HuH-7.5 (cell line): ENCODE measurements around the gene TCF7L2.

ENCODE experiments used
- DNase-seq: peaks from one replicate; pipeline ENCODE4 v3.0.0; 2011; ENCODE audit warnings: low spot score

Gene TCF7L2

DNA sequence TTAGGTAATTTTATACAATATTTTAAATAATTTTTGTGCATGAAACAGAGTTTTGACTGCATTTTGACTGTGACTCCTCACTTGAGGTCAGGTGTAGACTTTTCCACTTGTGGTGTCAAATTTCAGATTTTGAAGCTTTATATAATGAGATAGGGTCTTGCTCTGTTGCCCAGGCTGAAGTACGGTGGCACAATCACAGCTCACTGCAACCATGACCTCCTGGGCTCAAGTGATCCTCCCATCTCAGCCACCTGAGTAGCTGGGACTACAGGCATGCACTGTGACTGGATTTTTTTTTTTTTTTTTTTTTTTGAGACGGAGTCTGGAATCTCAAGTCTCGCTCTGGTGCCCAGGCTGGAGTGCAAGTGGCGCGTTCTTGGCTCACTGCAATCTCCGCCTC is 74.9 kb downstream of the TCF7L2 start:
- DNase-seq = no peak

DNA sequence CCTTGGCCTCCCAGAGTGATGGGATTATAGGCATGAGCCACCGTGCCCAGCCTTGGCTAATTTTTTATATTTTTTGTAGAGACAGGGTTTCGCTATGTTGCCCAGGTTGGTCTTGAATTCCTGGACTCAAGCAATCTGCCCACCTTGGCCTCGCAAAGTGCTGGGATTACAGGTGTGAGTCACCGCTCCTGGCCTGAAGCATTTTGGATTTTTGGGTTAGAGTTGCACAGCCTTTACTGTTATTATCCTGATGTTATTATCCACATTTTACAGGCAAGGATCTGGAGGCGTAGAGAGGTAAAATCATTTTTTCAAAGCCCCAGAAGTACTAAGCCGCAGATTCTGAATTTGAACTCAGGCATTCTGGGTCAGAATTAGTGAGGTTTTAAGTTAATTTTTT is 75.4 kb downstream of the TCF7L2 start:
- DNase-seq = no peak

DNA sequence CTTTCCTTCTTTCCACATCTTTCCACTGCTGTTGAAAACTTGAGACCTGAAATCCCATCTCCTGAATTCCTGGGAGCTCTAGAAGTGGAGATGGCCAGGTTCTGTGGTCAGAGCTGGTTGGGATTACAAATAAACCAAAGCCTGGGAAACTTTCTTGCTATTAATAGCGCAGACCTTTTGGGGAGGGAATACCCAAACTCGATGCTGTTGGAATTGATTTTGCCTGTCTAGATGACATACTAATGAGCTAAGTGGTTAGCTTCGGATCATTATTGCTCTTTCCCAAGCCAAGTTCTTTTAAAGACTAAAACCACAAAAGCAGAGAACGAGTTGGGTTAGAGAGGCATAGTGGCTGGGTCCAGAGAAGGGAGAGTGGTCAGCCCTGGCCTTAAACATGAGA is 76.6 kb downstream of the TCF7L2 start:
- no peak for DNase-seq

DNA sequence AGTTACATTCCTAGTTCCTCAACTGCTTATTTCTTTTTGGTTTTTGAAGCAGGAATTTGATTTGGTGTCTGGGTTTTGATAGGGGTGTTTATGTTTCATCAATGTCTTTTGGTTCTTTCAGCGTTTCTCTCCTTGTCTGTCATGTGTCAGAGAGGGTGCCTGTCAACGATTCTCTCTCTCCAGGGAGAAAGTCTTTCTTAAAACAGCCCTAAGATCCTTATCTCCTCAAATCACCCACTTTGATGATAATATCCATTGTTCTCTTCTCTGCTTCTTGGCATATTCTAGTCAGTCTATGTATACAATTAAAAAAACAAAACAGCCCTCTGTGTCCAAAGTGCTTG is 77.2 kb downstream of the TCF7L2 start:
- no peak for DNase-seq

DNA sequence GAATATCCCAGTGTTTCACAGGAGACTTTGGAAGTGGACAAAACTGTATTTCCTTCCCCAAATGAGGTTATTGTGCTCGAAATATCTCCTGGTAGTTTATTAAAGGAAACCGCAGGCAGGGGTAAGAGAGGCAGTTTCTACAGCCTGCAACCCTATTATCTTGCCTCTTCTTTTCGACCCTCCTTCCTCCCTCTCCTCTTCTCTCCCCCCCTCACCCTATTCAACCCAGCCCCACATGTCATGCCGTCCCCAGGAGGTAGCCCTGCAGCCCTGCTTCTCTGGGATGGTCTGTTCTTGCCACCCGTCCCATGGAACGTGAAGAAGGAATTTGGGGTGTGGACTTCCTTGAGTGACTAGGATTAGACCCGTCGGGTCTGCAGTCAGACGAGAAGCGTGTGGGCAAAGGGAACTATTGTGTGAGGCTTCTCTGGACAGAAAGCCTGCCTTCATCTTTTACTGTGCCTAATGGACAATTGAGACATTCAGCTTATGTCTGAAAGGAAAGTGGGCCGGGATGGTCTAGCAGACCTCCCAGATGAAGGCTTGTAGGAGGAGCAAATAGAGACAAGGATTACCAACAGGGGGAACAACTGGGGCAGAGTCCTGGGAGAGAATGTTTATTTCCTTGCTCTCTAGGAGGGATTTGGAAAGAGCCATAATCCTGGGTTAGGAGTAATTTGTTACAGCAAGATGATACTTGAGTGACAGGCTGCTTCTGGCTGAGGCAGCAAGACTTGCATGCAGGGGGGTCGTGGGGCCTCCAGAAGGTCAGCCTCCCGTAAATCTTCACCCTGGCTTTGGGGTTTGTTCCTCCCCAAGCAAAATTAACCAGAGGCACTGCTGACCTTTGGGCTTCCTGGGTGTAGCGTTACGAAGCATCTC is 77.8 kb downstream of the TCF7L2 start:
- no peak for DNase-seq

DNA sequence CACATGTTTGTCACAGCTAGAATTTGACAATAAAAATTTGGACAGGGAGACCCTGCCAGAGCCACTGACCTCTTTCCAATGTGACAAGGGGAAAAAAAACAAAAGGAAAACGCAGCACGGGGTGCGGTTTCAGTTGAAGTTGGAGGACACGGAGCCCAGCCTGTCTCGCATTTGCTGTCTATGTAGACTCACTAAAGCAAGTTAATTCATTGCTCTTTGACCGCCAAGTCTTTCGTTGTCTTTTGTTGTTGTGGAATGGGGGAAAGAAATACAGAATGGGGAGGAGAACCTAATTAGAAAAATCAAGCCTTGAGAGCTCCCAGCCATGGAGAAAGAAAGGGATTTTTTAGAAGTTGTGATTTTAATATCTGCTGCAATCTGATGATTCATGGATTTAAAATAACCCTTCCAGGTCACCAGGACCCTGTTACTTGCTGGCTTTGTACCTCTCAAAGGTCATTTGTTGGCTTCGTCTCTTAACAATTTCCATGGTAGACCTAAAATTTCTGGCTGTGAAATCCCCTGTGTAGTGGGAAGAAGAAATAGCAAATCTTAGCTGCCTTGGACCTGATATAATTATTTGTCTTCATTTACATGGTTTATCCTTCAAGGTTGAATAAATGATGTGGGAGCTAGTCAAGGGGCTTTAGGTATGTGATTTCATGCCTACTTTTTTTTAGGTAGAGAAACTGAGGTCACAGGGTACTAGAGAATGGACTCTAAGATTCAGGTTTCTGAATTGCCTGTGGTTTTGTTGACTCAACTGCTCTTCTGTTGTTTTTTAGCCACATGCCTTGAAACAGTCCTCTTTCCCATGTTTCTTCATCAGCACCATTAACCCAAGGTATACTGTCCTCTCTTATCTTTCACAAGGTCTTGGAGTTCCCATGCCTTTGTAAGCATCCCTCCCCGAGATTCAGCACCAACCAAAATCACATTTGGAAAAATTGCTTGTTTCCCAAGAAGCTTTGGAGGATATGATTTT is 78.7 kb downstream of the TCF7L2 start:
- no peak for DNase-seq

DNA sequence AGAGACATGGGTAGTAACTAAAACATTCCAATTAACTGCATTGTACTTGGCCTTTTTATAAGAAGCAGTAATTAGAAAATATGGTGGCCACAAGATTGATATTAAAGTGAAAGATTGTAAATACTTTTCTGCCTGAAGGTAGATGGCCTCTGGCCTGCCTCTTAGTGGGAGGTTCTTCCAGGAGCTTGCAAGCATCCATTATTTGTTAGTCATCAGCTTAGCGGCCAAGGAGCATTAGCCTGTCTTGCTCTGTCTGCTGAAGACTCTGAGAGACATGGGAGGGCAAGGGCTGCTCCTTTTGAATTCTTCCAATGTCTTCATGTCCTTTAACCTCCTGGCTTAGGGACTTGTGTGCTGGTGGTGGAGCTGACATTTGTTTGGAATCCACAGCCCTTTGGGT is 80.4 kb downstream of the TCF7L2 start:
- DNase-seq = no peak

DNA sequence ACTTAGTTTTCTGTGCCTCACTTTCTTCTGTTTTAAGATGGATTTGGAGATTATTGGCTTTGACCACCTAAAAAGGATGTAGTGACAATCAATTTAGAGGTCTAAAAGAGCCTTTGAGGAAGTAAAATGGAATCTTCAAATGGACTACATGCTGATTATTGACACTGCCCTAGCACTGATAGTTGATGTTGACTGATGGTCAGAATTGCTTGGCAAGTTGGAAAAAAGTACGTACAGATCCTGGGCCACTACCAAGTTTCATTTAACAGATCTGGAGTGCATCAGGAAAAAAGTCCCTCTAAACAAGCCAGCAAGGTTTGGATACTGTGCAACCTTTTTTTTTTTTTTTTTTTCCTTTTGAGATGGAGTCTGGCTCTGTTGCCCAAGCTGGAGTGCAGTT is 81.1 kb downstream of the TCF7L2 start:
- DNase-seq = no peak

DNA sequence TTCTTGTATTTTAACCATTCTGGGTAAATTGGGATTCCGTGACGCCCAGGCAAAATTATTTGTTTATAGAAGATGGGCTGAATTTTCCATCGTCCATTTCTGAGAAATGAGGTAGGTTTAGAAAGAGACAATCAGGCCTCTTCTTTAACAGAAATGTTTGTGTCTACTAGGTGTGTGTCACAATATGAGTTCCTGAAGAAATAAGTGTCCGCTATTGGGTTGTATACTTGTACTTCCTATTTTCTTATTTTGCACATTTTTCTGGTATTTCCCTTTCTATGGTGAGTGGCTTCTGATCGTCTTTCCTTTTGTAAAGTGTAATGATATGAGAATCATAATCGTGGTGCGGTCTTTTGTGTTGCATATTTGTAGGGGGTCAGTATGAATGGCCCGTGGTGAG is 83.9 kb downstream of the TCF7L2 start:
- no peak for DNase-seq

DNA sequence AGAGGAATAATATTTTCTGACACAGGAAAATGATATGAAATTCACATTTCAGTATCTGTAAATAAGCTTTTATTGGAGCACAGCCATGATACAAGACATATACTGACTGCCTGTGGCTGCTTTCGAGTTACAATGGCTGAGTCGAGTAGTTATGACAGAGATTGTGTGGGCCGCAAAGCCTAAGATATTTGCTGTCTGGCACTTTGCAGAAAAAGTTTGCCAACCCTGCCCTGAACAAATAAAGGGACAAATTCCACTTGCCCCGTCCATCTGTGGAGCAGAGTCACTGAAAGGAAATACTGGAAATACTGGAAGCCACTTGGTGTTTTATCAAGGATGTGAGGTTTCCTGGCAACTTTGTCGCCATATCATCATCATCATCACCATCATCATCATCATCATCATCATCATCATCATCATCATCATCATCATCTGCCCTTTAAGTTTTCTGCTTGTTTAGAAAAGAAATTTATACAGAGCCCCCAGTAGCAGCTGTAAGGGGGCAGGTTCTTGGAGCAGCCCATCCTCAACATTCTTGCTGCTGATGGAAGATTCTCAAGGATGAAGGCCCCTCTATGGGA is 85.8 kb downstream of the TCF7L2 start:
- no peak for DNase-seq

DNA sequence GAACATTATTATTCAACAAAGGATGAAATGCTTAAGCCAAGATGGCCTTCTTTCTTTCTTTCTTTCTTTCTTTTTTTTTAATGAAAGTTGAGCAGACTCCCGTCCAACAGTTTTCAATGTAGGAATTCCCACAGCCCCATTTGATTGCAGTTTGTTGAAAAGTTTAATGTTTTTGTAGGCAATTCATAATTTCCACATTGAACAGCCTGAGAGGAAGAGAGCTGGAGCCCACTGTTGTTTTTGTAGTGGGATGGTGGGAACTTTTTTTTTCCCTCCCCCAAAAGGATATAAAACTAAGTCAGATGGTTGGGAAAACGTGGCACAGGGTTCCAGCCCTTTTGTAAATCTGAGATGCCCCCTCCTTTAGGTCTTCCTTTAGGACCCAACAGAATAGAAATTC is 86.6 kb downstream of the TCF7L2 start:
- DNase-seq = no peak

DNA sequence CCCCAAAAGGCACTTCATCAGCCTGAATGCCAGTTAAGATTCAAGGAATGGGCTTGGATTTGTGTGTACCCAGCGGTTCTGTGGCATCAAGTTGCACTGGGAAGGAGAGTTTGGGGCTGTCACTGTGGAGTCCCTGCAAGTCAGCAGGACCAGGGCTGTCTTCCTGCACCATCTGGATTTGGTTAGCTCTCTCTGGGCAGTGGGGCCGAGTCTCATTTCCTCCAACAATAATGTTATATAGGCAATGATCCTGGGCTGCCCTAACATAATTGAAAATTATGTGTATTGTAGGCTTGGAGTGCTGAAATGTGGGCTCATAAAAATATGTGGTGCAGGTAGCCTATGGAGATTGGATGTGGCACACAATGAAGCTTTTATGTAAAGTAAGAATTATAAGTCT is 87.2 kb downstream of the TCF7L2 start:
- no peak for DNase-seq

DNA sequence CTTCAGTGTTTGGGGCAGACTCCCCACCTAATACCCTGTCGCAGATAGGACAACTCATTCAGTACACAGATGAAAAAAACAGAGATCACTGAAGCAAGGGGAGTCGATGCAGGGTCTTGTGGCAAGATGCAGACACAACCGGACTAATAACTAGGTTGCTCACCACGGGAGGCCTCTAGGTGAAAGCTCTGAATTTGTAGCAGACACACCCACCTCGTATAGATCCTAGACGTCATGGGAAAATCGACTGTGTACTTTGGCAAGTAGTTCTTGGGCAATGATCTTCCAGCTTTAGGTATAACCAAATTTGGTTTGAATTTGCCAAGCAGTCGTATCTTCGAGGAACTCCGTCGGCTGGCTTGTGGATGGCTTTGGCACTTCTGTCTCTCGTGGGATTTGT is 88.1 kb downstream of the TCF7L2 start:
- no peak for DNase-seq

DNA sequence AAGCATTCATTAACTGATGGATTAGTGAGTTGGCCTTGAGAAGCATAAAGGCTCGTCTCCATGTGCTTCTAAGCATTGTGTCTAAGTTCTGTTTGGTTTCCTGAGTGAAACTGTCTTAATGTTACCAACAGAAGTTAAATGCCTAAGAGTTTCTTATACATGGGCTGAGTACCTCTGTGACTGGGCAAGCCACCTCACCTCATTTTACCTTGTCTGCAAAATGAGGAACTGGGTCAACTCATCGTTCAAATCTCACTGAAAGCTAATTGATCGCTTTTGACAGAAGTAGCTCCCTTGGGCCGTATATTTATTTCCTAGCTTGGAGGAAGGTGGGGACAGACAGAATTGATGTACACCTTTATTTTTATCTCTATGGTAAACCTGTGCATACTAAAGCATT is 88.9 kb downstream of the TCF7L2 start:
- DNase-seq = no peak

DNA sequence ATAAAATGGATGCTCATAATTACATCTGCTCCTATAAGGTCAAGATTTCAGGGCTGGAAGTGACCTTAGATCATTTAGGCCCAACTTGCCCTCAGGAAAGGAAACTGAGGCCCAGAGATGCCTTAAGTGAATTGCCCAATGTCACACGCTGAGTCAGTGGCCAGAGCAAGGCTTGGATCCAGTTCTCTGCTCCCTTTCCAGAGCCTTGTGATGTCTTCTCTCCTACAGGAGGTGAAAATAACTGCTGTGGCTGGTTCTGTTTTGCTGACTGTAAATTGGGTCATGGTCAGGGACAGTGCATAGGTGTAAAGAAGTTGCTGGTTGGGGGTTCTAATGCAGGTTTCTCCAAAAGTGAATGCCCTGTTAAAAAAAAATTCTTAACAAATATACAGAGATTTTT is 91.3 kb downstream of the TCF7L2 start:
- DNase-seq = no peak

DNA sequence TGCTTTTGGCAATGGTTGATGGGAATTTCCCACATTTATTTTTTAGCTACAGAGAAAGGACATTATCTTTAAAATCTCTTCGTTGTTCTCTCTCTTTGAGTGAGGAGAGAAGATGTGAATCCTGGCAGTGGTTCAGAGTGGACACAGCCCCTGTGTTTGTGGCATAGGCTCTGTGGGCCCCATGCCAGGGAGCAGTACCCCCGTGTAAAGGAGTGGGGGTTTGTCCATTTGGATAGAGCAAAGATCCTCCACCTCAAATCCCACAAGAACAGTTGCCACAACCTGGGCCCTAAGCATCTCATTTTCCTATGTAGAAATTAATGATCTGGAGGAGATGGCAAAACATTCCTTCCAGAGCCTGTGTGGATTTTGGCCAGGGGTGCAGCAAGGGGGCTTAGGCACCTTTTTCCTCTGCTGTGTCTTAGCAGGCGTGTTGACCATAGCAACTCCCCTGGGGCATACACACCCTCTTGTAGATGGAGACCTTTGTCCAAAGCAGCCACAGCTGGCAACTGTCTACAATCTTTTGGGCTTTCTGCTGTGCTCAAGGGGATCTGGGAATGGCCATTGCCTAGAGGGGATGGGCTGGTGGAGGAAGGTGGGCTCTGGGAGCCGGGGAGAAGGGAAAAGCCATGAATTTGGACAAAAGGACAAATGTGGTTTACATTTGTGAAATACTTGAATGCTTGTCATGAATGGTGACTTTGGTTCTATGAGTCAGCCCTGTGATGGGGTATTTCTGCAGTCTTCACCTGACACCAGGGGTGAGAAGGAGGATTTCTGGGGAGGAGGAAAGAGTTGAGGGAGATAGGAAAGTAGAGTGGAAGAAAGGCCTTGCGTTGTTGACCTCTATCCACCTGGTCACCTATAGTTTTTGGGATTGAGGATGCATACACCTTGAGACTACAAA is 92.0 kb downstream of the TCF7L2 start:
- no peak for DNase-seq

DNA sequence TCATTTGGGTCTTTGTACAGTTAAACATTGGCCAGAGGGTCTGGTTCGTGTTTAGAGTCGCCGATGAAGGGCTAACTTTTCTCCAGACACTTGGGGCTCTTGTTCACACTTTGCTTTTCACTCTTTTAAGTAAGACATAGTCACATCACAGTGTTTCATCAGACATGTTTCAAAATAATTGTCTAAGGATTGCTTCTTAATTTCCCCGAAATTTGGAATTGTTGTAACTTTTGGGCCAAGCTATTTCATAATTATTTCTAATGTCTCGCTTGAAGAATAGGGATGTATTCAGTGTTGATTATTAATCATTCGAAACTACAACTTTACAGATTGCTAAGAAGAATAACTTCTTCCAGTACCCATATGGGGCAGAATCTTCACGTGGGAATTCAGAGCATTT is 92.8 kb downstream of the TCF7L2 start:
- DNase-seq = no peak

DNA sequence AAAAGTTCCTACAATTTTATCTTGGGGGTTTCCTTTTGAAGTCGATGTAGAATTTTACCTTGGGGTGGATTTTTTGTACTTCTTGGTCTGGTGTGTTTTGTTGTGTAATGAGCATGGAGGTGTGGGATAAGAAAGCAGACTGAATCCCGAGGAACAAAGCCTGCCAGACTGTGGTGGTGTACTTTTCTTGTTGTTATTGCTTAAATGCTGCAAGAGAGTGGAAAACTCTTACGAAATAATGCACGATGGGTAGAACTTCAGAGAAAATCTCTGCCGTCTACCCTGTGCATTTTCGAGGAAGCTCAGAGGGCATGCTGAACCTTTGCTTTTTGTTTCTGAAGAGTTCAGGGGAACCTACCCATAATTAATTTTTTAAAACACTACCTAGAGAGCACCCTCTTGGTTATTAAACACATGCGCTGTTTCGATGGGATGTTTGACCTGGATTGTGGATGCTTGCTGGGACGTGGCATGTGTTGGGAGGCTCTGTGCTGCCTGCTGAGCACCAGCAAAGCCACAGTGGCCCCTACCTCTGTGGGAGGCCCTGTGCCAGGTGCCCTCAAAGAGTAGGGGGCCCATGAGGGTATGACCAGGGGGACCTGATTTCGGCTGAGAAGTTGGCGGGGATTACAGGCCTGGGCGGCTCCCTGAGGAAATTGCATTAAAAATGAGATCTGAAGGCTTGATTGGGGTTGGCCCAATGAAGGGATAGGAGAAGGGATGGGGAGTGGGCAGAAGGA is 94.1 kb downstream of the TCF7L2 start:
- DNase-seq = no peak

DNA sequence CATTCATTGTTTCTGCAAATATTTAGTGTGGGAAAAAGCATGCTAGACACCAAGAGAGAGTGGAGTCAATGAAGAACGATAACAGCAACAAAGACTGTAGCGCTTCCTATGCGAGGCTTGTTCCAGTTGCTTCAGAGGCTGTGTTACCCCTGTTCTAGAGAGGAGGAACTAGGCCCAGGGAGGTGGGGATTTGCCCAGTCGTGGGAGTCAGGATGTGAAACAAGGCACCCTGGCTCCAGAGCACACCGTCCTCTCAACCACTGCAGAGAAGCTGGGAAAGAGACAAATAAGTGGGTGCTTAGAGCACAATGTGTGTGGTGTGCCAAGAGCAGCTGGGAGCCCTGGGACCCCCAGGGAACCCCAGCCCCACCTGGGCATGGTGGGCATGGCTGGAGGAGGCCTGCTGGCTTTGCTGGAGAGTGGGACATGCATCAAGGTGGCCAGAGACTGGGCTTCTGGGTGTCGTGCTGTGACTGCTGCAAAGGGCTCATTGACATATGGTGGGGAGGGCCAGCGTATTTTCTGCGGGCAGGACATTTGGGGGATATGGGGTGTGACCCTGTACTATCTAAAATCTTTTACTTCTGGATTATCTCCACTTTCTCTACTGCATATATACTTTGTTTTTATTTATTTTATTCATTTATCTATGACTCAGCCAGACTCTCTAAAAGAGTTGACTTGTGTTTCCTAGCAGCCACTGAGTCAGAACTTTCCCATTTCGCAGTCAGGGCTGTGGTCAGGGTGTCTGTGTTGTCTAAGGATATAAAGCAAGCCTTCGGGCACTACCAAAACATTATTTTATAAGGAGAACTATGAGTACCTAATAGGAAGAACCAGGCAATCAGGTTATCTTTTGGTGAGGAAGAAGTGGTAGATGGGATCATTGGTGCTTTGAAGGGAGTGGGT is 95.4 kb downstream of the TCF7L2 start:
- no peak for DNase-seq

DNA sequence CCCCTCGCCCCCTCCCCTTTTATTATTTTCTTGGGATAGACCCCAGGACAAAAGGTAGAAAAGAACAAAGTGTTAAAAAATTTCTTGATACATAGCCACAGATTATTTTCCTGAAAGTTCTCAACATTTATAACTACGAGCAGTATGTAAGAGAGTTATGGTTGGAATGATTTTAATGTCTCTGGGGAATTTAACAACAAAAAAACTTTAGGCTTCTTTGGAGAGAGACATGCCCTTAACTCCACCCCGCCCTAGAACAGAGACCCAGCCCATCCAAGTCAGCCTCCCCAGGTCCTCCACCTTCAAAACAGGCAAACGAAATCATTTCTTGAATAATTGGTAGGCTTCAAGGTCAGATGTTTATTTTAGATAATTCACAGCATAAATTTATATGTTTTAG is 97.1 kb downstream of the TCF7L2 start:
- no peak for DNase-seq
